Fibroblast of skin of right quadriceps (primary cell): ENCODE results near the gene RACGAP1.

Experiments
- DNase-seq: peaks from one replicate; pipeline ENCODE4 v3.0.0-alpha.2; 2013

RACGAP1 gene

GRCh38 chr12:50025187-50026059 is at the start of gene RACGAP1:
Gene RACGAP1, minus strand, starts transcription at chr12:50025494. Its CDS starts 8,779 bp downstream, at chr12:50016715.
- DNase-seq = peak; percentile 99

- DNase-seq = no peak
These were observed 48.4 kb upstream of the RACGAP1 start for GRCh38 chr12:50073712-50074111.

- DNase-seq = no peak
These were observed 47.9 kb upstream of the RACGAP1 start for GRCh38 chr12:50073206-50073605.

GRCh38 chr12:50072198-50072907 is 47.1 kb upstream of the RACGAP1 start:
- DNase-seq = no peak

GRCh38 chr12:50070314-50071060 is 45.2 kb upstream of the RACGAP1 start:
- peak; percentile 76 for DNase-seq

GRCh38 chr12:50069539-50069938 is 44.2 kb upstream of the RACGAP1 start:
- DNase-seq = no peak

- no peak for DNase-seq
These were observed 43.8 kb upstream of the RACGAP1 start for GRCh38 chr12:50069069-50069468.

GRCh38 chr12:50066402-50066801 is 41.1 kb upstream of the RACGAP1 start:
- DNase-seq = peak; percentile 88

GRCh38 chr12:50065726-50066310 is 40.5 kb upstream of the RACGAP1 start:
- DNase-seq = peak; percentile 23

- DNase-seq = peak; percentile 31
These were observed 37.6 kb upstream of the RACGAP1 start for GRCh38 chr12:50062728-50063460.

- DNase-seq = peak; percentile 61
These were observed 36.8 kb upstream of the RACGAP1 start for GRCh38 chr12:50061946-50062686.

GRCh38 chr12:50061171-50061570 is 35.9 kb upstream of the RACGAP1 start:
- no peak for DNase-seq

GRCh38 chr12:50060120-50060468 is 34.8 kb upstream of the RACGAP1 start:
- DNase-seq = no peak

- peak; percentile 37 for DNase-seq
These were observed 34.3 kb upstream of the RACGAP1 start for GRCh38 chr12:50059440-50060119.

- no peak for DNase-seq
These were observed 33.5 kb upstream of the RACGAP1 start for GRCh38 chr12:50058743-50059312.

- no peak for DNase-seq
These were observed 32.8 kb upstream of the RACGAP1 start for GRCh38 chr12:50057896-50058670.

GRCh38 chr12:50057000-50057841 is 31.9 kb upstream of the RACGAP1 start, which contains the start of gene ASIC1:
Gene ASIC1, plus strand, starts transcription at chr12:50057596. Its CDS starts 1,171 bp downstream, at chr12:50058767.
- peak; percentile 66 for DNase-seq

GRCh38 chr12:50056639-50056976 is 31.3 kb upstream of the RACGAP1 start:
- no peak for DNase-seq
